Measurements from ENCODE around the gene GPR39. TPM values are rescaled to one million over a fixed set of nuclear protein-coding genes. Genes with fewer than 3 reads are reported as not detected.

The GPR39 gene
- polyA plus RNA-seq, 4 donors: 3.8 to 12.6 (median 5.3) TPM

DNA sequence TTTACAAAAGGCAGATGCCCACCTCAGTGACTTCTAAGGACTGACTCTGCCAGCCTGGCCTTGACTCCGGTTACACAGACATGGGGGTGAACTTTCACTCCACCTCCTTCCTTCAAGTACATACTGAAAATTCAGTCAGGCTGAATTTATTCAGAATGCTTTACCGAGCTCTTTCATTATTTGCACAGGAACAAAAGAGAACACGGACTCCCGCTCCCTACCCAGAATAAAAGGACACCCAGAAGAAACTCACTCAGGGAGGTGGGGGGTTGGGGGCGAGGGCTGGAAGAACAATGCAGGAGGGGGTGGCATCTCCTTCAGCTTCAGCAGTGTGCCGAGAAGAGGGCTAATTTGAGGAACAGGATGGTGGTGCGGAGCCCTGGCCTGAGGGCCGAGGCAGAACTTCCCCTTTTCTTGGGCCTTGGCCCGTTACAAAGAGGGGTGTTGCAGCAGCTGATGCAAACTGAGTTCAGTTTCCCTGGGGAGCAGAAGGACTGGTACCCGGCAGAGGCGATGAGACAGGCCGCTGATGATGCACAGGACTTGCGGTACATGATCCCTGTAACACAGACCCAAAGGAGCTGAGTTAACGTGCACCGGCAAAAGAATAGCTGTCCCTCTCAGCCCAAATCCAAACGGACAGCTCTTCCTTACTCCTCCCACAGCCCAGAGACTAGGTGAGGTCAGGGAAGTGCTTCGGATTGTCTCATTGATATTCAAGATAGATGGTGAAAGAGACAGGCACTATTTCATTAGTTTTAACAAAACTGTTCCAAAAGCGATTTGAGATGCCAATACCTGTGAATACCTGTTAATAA lies 229.3 kb downstream of the GPR39 start:
- WGBS, 3 donors: 79 to 87% (median 81%) methylated on average over 18 of the region's 18 CpGs
- H3K9me3 ChIP-seq (ENCODE audit: control insufficient read depth in 2 of 2, insufficient read depth in 1 of 2, low read depth in 1 of 2, low read length in 1 of 2): no peaks in the 10 kb centered on the region
- no peak for FAIRE-seq
- H3K36me3 ChIP-seq (ENCODE audit: control insufficient read depth in 3 of 3, insufficient read depth in 2 of 3, low read depth in 1 of 3, low read length in 3 of 3): peaks cover 0 to 24% (median 0%) of the 10 kb centered on the region in 3 donors
- DNase-seq: no peak
- H3K27ac ChIP-seq (ENCODE audit: low read depth in 1 of 3, low read length in 2 of 3): no peak overlapping the region
- H3K27me3 ChIP-seq (ENCODE audit: control insufficient read depth in 3 of 3, insufficient read depth in 3 of 3, low read length in 3 of 3): no peaks in the 10 kb centered on the region
- no peak overlapping the region for H3K4me3 ChIP-seq (ENCODE audit: low read depth in 1 of 3, low read length in 3 of 3)
- no peaks in the 10 kb centered on the region for H3K4me1 ChIP-seq (ENCODE audit: control insufficient read depth in 3 of 3, insufficient read depth in 2 of 3, low read depth in 1 of 3, low read length in 2 of 3)

GRCh38 chr2:132646540-132647108 lies 230.0 kb downstream of the GPR39 start:
- Histone ChIP-seq H3K4me3 (ENCODE audit: low read depth in 1 of 3, low read length in 3 of 3) (no peak overlapping the region), H3K4me1 (ENCODE audit: control insufficient read depth in 3 of 3, insufficient read depth in 2 of 3, low read depth in 1 of 3, low read length in 2 of 3) (no peaks in the 10 kb centered on the region), H3K9me3 (ENCODE audit: control insufficient read depth in 2 of 2, insufficient read depth in 1 of 2, low read depth in 1 of 2, low read length in 1 of 2) (no peaks in the 10 kb centered on the region), H3K36me3 (ENCODE audit: control insufficient read depth in 3 of 3, insufficient read depth in 2 of 3, low read depth in 1 of 3, low read length in 3 of 3) (peaks cover 0 to 24% (median 0%) of the 10 kb centered on the region in 3 donors), H3K27me3 (ENCODE audit: control insufficient read depth in 3 of 3, insufficient read depth in 3 of 3, low read length in 3 of 3) (no peaks in the 10 kb centered on the region), H3K27ac (ENCODE audit: low read depth in 1 of 3, low read length in 2 of 3) (no peak overlapping the region)
- 82 to 87% (median 83%) methylated on average over 8 of the region's 8 CpGs for WGBS, 3 donors
- FAIRE-seq (no peak), DNase-seq (no peak)

GRCh38 chr2:132651115-132652045 lies 234.8 kb downstream of the GPR39 start:
- DNase-seq (peak; percentile 25 to 55), FAIRE-seq (no peak)
- no peaks in the 10 kb centered on the region for H3K27me3 ChIP-seq (ENCODE audit: control insufficient read depth in 3 of 3, insufficient read depth in 3 of 3, low read length in 3 of 3)
- peaks cover 0 to 10% (median 0%) of the 10 kb centered on the region in 3 donors for H3K36me3 ChIP-seq (ENCODE audit: control insufficient read depth in 3 of 3, insufficient read depth in 2 of 3, low read depth in 1 of 3, low read length in 3 of 3)
- no peak overlapping the region for H3K4me3 ChIP-seq (ENCODE audit: low read depth in 1 of 3, low read length in 3 of 3)
- no peak overlapping the region for H3K27ac ChIP-seq (ENCODE audit: low read depth in 1 of 3, low read length in 2 of 3)
- H3K4me1 ChIP-seq (ENCODE audit: control insufficient read depth in 3 of 3, insufficient read depth in 2 of 3, low read depth in 1 of 3, low read length in 2 of 3): no peaks in the 10 kb centered on the region
- 70 to 86% (median 81%) methylated on average over 12 of the region's 12 CpGs for WGBS, 3 donors
- H3K9me3 ChIP-seq (ENCODE audit: control insufficient read depth in 2 of 2, insufficient read depth in 1 of 2, low read depth in 1 of 2, low read length in 1 of 2): no peaks in the 10 kb centered on the region

DNA sequence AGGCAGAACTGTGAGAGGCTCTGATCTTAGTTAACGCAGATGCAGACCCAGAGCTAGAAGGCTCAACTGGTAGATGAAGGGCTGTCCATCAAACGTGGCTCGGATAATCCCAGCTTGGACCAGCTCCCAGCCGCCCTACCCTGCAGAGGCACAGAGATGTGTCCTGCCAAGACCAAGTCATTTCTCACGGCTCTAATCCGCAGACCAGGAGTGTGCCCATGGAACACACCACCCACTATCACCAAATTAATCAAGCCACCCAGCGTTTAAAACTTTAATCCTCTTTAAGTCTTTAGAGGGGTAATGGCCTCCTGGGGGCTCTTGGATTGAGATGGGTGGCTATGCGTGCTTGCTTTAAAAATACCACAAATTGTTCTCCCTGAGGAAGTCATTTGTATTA lies 235.9 kb downstream of the GPR39 start:
- 81% methylated on average over 8 of the region's 8 CpGs for WGBS, 3 donors
- FAIRE-seq: no peak
- no peaks in the 10 kb centered on the region for H3K4me1 ChIP-seq (ENCODE audit: control insufficient read depth in 3 of 3, insufficient read depth in 2 of 3, low read depth in 1 of 3, low read length in 2 of 3)

GRCh38 chr2:132654335-132654734 lies 237.7 kb downstream of the GPR39 start:
- WGBS, 3 donors: 65 to 72% (median 69%) methylated on average over 4 of the region's 4 CpGs
- no peak overlapping the region for H3K27ac ChIP-seq (ENCODE audit: low read depth in 1 of 3, low read length in 2 of 3)
- no peak for FAIRE-seq

More for the DNA sequence above, 235.9 kb downstream of the GPR39 start:
- DNase-seq: no peak
- Histone ChIP-seq H3K36me3 (ENCODE audit: control insufficient read depth in 3 of 3, insufficient read depth in 2 of 3, low read depth in 1 of 3, low read length in 3 of 3) (peaks cover 0 to 7% (median 0%) of the 10 kb centered on the region in 3 donors), H3K4me3 (ENCODE audit: low read depth in 1 of 3, low read length in 3 of 3) (no peak overlapping the region), H3K27ac (ENCODE audit: low read depth in 1 of 3, low read length in 2 of 3) (no peak overlapping the region), H3K9me3 (ENCODE audit: control insufficient read depth in 2 of 2, insufficient read depth in 1 of 2, low read depth in 1 of 2, low read length in 1 of 2) (no peaks in the 10 kb centered on the region), H3K27me3 (ENCODE audit: control insufficient read depth in 3 of 3, insufficient read depth in 3 of 3, low read length in 3 of 3) (no peaks in the 10 kb centered on the region)

DNA sequence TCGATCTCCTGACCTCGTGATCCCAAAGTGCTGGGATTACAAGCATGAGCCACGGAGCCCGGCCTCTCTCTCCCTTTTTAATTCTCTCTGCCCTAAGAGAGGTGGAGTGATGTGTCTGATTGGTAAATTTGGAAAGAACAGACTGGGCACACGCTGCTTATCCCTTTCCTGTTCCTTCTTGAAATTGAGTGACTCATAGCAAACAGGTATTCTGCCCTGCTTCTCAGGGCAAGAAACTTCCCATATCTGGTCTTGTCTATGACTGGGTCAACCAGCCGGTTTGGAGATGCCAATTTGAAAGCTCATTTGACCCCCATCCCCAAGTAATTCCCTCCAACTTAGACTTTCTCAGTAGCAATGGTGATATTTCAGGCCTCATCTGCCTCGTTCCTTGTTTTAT lies 238.4 kb downstream of the GPR39 start:
- Histone ChIP-seq H3K36me3 (ENCODE audit: control insufficient read depth in 3 of 3, insufficient read depth in 2 of 3, low read depth in 1 of 3, low read length in 3 of 3) (no peaks in the 10 kb centered on the region), H3K27ac (ENCODE audit: low read depth in 1 of 3, low read length in 2 of 3) (no peak overlapping the region), H3K27me3 (ENCODE audit: control insufficient read depth in 3 of 3, insufficient read depth in 3 of 3, low read length in 3 of 3) (peaks cover 0 to 6% (median 0%) of the 10 kb centered on the region in 3 donors), H3K9me3 (ENCODE audit: control insufficient read depth in 2 of 2, insufficient read depth in 1 of 2, low read depth in 1 of 2, low read length in 1 of 2) (no peaks in the 10 kb centered on the region), H3K4me3 (ENCODE audit: low read depth in 1 of 3, low read length in 3 of 3) (no peak overlapping the region), H3K4me1 (ENCODE audit: control insufficient read depth in 3 of 3, insufficient read depth in 2 of 3, low read depth in 1 of 3, low read length in 2 of 3) (no peaks in the 10 kb centered on the region)
- DNase-seq: no peak
- WGBS, 3 donors: 86 to 92% (median 90%) methylated on average over 7 of the region's 7 CpGs
- FAIRE-seq: no peak

More at GRCh38 chr2:132654335-132654734, 237.7 kb downstream of the GPR39 start:
- Histone ChIP-seq H3K36me3 (ENCODE audit: control insufficient read depth in 3 of 3, insufficient read depth in 2 of 3, low read depth in 1 of 3, low read length in 3 of 3) (peaks cover 0 to 2% (median 0%) of the 10 kb centered on the region in 3 donors), H3K4me3 (ENCODE audit: low read depth in 1 of 3, low read length in 3 of 3) (no peak overlapping the region), H3K27me3 (ENCODE audit: control insufficient read depth in 3 of 3, insufficient read depth in 3 of 3, low read length in 3 of 3) (peaks cover 0 to 3% (median 0%) of the 10 kb centered on the region in 3 donors), H3K4me1 (ENCODE audit: control insufficient read depth in 3 of 3, insufficient read depth in 2 of 3, low read depth in 1 of 3, low read length in 2 of 3) (no peaks in the 10 kb centered on the region), H3K9me3 (ENCODE audit: control insufficient read depth in 2 of 2, insufficient read depth in 1 of 2, low read depth in 1 of 2, low read length in 1 of 2) (no peaks in the 10 kb centered on the region)
- DNase-seq: no peak

DNA sequence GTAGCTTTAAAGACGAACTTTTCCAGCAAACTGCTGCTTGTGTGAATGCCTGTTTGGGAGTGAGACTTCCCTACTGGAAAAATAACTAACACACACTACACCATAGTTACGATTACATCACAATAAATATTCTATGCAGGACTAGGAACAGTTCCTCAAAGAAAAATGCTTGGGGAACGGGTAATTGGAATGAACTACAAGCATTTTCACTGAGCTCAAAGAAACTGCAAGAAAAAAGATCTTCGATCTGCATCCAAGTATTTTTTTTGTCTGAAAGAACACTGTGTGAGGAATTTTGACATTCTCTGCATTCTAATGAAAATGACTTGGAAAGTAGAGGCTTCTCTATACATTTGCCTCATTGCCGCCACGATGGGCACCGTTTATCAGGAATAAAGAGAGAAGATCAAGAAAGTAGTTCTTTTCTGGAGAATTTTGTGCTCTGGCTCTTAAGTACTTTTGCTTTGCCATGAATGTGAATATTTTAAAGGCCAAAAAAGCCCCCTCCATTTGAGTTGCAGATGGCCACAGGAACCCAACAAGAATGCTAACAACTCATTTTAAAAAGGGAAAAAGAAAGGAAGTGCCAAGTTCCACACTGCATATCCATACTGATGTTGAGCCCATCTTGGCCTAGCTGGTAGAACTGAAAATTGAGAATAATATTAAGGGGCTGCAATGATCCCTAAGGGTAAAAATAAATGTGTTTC lies 239.8 kb downstream of the GPR39 start:
- no peak for DNase-seq
- Histone ChIP-seq H3K36me3 (ENCODE audit: control insufficient read depth in 3 of 3, insufficient read depth in 2 of 3, low read depth in 1 of 3, low read length in 3 of 3) (no peaks in the 10 kb centered on the region), H3K4me1 (ENCODE audit: control insufficient read depth in 3 of 3, insufficient read depth in 2 of 3, low read depth in 1 of 3, low read length in 2 of 3) (no peaks in the 10 kb centered on the region), H3K9me3 (ENCODE audit: control insufficient read depth in 2 of 2, insufficient read depth in 1 of 2, low read depth in 1 of 2, low read length in 1 of 2) (no peaks in the 10 kb centered on the region), H3K27ac (ENCODE audit: low read depth in 1 of 3, low read length in 2 of 3) (no peak overlapping the region), H3K4me3 (ENCODE audit: low read depth in 1 of 3, low read length in 3 of 3) (no peak overlapping the region), H3K27me3 (ENCODE audit: control insufficient read depth in 3 of 3, insufficient read depth in 3 of 3, low read length in 3 of 3) (peaks cover 0 to 6% (median 3%) of the 10 kb centered on the region in 3 donors)
- 55 to 69% (median 67%) methylated on average over 7 of the region's 7 CpGs for WGBS, 3 donors
- FAIRE-seq: no peak
